Brain pericyte (primary cell): ENCODE data around the gene DPF3.

ENCODE experiments used
- DNase-seq: peaks from one replicate; pipeline ENCODE4 v3.0.0-alpha.2; 2012; ENCODE audit warnings: low read depth, low spot score

Gene DPF3

GRCh38 chr14:72904840-72905561 is 11.1 kb upstream of the DPF3 start:
- peak; percentile 50 for DNase-seq

DNA sequence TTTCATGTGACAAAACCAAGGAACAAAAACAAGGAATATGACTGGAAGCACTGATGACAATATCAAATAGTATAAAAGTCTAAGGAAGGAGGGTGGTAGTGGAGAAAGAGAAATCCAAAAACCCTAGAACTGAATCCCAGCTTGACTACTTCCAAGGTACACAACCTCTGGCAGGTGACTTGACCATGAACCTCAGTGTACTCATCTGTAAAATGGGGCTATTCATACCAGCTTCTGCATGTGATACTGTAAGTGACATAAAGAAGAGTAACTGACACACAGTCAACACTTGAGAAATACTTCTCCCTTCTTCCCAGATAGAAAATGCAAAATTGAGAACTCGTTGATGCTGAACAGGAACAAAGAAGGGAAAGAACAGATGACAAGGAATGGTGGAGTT is 10.3 kb upstream of the DPF3 start:
- DNase-seq, result no peak

- no peak for DNase-seq
Observed at GRCh38 chr14:72903716-72904115, 9.8 kb upstream of the DPF3 start.

- no peak for DNase-seq
Observed at GRCh38 chr14:72902801-72903530, 9.1 kb upstream of the DPF3 start.

DNA sequence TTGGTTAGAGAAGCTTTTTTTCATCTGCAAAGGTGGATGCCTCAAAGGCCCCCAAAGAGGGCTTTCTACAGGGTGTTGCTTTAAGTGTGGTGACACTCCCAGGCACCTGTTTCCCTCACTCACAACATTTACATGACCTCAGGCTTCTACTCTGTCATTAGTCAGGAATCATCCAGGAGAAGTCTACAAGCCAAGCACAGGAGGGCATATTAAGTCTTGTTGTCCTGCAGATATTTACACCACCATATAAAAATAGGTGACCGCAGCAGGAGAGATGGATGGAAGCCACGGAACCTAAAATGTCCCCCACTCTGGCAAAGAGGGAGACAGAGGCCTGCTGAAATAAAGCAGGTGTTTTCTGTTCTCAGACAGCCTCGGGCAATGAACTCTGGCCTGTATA is 7.5 kb upstream of the DPF3 start:
- DNase-seq, result no peak

DNA sequence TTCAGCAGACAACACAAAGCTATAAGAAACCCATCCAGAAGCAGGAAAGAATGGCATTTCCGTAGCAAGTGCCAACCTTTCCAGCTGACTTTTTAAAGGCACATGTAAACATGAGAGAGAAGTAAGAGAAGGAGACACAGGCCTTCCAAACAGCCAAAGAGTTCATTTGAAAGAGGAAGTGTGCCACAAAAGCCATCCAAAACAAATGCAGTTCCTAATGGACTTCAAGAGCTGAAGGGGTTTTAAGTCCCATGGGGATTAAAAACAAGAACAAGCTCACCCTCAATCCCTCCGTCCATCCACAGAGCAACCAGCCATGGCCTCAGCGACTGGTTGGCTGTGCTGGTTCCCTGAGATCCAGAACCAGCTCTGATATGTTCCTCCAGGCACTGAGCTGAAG is 4.5 kb upstream of the DPF3 start:
- no peak for DNase-seq

DNA sequence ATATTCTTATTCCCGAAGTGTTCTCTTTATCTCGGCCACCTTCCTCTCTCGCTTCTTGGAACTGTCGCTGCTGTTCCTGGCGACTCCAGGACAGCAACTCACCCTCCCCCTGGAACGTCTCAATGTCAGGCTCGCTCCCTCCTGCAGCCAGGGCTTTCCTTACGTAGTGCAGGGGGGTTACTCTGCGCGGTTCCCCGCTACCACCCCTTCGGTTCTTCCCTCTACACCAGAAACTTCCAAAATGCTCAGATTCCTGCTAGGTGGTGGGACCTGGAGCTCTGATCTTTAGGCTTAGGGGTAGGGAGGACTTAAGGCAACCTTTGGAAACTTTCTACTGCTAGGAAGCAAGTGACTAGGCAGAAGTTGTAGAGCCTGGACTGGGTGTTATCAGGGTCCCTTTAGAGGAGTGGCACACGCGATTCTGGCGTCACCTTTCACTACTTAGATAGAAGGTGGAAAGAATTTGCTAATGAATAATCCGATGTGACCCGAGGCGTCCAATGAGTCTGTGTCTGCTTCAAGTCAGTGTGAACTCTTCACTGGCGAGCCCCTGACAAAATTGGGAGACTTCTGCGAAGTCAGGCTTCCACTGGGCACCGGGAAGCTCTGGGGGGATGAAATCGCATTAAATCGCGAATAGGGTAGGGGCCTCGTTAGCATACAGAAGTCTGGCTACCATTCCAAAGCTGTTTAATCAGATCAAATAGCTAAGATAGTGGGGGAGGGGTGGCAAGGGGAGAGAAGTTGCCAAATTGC is 900 bp upstream of the DPF3 start:
- DNase-seq, result no peak

- no peak for DNase-seq
Observed at GRCh38 chr14:72894323-72894622, 372 bp upstream of the DPF3 start.

DNA sequence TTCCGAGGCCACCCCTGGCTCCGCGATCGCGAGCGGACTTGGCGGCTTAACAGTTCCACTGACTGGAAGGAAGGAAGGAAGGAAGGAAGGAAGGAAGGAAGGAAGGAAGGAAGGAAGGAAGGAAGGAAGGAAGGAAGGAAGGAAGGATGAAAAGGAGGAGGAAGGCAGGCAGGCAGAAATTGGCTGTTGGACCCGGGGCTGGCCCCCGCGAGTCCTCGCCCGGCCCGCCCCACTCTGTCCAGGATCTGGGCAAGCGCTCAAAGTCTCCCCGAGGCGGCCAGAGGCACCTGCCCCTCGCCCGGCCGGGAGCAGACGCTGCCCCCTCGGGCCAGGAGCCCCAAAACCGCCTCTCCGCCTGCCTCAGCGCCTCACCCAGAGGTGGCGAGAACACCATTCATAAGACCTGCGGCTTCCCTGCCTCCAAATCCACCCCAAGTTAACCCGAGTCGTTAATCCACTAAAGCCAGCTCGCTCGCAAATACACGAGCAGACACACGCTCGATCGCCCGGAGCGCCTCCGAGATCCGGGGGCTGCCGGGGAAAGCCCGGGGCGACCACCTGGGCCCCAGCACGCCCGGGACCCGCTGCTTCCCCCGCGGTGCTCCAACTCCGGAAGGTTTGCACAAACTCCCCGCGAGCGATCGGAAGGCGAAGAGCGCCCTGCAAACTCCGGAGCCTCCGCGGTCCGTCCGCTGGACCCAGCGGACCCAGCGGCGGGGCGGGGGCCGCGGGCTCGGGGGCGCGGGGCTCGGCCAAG is 844 bp downstream of the DPF3 start:
- no peak for DNase-seq

DNA sequence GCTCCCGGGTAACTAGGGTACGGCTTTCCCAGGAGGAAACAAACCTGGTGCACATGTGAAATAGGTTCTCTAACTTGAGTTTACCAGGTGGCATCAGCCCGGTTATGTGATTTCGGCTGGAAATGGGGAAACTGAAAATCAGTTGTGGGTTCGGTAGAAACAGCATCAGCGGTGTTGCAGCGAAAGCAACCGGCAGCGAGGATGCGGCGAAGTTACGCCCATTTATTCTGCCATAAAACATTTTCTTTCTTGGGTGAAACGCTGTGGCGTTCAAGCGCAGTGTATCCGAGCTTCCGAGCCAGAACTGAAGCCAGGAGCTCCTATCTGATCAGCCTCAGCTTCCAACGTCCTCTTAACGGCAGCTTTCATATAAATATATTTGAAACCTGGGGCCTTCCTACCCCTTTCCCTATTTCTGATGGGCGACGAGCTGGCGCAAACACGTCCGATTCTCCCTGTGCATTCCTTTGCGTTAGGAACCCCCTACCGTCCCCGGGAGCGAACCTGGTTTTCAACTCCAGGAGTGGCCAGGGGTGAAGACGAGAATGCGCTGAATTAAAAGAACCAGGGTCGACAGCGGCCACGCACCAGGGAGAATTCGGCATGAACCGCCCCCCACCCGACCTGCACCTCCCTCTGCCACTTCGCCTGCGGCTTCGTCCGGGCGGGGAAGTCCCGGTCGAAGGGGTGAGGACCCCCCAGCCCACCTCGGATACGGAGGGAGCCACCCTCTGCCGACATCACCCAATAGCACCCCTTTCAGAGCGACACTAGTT is 1.6 kb downstream of the DPF3 start:
- no peak for DNase-seq

GRCh38 chr14:72891666-72892102 is 2.2 kb downstream of the DPF3 start:
- DNase-seq, result no peak

- DNase-seq, result no peak
Observed at GRCh38 chr14:72889366-72889765, 4.5 kb downstream of the DPF3 start.

DNA sequence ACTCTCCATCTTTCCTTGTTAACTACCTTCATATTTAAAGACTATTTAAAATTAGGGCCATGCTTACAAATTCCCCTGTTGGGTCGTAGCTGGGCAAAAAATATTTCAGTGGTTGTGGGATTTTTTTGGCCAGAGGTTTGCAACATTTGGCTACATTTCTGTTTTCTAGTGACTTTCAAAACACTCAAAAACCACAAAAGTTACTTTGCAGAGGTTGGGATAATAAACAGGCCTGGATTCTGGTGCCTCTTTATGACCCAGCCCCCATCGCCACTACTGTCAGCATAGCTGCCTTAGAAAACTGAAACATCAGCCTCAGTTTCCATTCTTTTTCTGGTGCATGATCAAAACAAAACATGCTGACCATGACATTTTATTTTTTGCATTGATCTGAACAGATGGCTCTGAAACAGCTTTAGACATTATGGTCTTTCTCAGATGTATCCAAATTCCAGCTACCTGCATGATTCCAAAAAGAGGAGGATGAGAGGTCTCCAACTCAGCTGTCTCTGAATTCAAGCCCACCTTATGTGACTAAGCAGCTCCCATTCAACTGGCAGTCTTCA is 5.2 kb downstream of the DPF3 start:
- DNase-seq, result no peak

GRCh38 chr14:72888192-72888591 is 5.7 kb downstream of the DPF3 start:
- DNase-seq, result no peak

DNA sequence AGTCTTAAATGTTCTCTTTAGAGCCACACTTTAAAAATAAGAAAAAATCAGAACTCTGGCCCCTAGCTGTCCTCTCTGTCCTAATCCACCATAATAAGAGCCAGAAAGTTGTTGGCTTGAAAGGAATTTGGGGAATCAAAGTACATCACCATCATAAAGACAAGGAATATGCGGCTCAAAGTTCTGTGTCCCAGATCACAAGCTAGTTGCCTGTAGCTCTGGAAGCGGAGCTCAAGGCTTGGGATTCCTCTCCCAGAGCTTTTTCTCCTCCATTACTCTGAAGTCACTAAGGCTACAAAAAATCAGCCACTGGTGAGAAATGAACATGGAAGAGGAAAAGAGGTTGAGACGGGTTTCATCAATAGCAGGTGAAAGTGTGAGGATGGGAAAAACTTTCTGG is 6.4 kb downstream of the DPF3 start:
- no peak for DNase-seq

DNA sequence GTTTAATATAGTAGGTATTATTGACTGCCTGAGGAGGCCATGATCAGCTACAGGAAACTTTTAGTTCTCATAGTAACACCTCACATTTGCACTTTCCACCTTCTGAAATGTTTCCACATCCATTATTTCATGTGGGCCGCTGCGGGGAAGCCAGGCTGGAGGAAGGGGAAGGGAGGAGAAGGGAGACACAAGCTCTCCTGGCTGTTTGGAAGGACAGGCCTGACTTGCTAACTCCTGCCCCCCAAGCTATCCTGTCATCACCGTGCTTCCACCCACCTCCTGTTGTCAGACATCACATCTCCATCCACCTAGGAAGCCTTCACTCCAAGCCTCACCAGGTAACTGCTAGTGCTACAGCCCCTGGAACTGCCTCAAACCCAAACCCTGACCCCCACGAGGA is 9.5 kb downstream of the DPF3 start:
- DNase-seq, result no peak

DNA sequence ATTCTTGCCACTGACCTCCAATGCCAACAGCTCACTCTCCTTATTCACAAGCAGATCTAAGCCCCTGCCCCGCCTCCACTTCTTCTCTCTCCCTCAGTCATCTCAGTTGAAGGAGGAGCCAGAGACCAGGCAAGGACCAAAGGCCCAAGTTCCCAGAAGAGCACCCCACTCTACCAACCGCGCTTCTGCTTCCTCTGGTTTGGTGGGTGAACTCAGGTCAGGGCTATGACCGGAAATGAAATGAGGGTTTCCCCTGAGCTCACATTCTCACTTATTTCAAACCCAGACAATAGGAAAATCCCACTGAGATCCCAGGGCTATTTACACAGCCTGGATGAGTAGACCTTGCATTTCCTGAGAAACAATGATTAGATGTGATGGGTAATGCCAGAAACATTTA is 9.9 kb downstream of the DPF3 start:
- DNase-seq, result no peak

- no peak for DNase-seq
Observed at GRCh38 chr14:72883109-72883508, 10.8 kb downstream of the DPF3 start.

- no peak for DNase-seq
Observed at GRCh38 chr14:72882463-72882862, 11.4 kb downstream of the DPF3 start.

DNA sequence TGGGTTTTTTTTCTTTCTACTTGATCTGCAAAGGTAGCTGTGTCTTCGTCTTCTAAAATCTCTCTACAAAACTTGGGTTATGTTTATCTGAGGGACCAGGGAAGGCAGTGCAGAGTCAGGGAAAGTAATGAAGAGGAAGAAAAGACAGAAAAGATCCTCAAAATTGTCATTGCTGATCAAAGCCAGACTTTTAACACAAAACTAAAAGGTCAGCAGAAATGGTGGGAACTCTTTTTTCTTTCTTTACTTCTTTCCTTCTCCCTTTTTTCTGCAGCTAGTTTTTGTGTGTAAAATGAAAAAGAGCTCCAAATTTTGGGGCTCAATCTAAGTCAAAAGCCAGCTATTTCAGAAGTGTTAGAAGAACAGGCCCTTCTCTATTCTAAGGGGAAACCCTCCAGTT is 11.9 kb downstream of the DPF3 start:
- DNase-seq, result no peak

GRCh38 chr14:72881543-72881942 is 12.4 kb downstream of the DPF3 start:
- DNase-seq, result no peak
